Brain microvascular endothelial cell (primary cell): ENCODE measurements around the gene NEU4.

ENCODE experiments used
- DNase-seq: peaks from one replicate; pipeline ENCODE4 v3.0.0-alpha.2; 2020
- H3K27ac ChIP-seq: fragments of 250-450 bp; sonication (Bioruptor Pico); 2 replicates; pipeline ENCODE4 v1.5.1; 2020; ENCODE audit warnings: mild to moderate bottlenecking, moderate library complexity
- H3K27me3 ChIP-seq: fragments of 250-450 bp; sonication (Bioruptor Pico); replicated peaks from 2 replicates; pipeline ENCODE4 v1.5.1; 2020; ENCODE audit warnings: mild to moderate bottlenecking
- H3K36me3 ChIP-seq: fragments of 250-450 bp; sonication (Bioruptor Pico); replicated peaks from 2 replicates; pipeline ENCODE4 v1.5.1; 2020; ENCODE audit warnings: mild to moderate bottlenecking
- H3K4me3 ChIP-seq: 2 replicates; pipeline ENCODE4 v1.5.1; 2011; ENCODE audit warnings: low read depth, mild to moderate bottlenecking, control low read depth, low read length, moderate library complexity
- in situ Hi-C: cut with HindIII; loops from 2 replicates; pipeline ENCODE4 v1.10.0; 2017; ENCODE audit warnings: low sequenced_read_pairs, low pct_ligation_motif_present
- TF ChIP-seq, protein P1 (sequence below): IDR thresholded peaks from 2 replicates; pipeline ENCODE4 v1.5.1; 2011; ENCODE audit warnings: low read depth, mild to moderate bottlenecking, moderate library complexity, low read length, control low read depth, inconsistent platforms; ENCODE audit errors: missing control alignments

NEU4 gene

DNA sequence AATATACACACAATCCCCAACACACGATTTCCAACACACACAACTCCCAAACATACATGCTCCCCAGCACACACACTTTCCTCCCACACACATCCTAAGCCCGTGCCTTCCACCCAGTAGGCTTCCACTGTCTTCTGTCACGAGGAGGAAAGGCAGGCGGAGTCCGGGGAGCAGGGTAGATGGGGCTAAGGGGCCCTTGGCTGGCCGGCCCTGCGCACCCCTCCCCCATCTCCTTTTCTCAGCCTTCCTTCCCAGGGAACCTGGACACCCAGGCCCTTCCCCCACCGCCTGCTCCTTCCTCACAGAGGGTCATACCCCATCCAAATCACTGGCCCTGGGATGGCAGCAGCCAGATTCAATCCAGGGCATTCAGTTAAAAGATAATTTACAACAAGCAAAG is 53.1 kb downstream of the NEU4 start:
- no peak for DNase-seq
- in situ Hi-C loops = no loop called here
- Histone ChIP-seq H3K27me3 (peaks cover 8% of the 10 kb centered on the region), H3K36me3 (no peaks in the 10 kb centered on the region), H3K27ac (no peak overlapping the region), H3K4me3 (no peak overlapping the region)
- TF ChIP-seq, protein P1, sequence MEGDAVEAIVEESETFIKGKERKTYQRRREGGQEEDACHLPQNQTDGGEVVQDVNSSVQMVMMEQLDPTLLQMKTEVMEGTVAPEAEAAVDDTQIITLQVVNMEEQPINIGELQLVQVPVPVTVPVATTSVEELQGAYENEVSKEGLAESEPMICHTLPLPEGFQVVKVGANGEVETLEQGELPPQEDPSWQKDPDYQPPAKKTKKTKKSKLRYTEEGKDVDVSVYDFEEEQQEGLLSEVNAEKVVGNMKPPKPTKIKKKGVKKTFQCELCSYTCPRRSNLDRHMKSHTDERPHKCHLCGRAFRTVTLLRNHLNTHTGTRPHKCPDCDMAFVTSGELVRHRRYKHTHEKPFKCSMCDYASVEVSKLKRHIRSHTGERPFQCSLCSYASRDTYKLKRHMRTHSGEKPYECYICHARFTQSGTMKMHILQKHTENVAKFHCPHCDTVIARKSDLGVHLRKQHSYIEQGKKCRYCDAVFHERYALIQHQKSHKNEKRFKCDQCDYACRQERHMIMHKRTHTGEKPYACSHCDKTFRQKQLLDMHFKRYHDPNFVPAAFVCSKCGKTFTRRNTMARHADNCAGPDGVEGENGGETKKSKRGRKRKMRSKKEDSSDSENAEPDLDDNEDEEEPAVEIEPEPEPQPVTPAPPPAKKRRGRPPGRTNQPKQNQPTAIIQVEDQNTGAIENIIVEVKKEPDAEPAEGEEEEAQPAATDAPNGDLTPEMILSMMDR = no peak

DNA sequence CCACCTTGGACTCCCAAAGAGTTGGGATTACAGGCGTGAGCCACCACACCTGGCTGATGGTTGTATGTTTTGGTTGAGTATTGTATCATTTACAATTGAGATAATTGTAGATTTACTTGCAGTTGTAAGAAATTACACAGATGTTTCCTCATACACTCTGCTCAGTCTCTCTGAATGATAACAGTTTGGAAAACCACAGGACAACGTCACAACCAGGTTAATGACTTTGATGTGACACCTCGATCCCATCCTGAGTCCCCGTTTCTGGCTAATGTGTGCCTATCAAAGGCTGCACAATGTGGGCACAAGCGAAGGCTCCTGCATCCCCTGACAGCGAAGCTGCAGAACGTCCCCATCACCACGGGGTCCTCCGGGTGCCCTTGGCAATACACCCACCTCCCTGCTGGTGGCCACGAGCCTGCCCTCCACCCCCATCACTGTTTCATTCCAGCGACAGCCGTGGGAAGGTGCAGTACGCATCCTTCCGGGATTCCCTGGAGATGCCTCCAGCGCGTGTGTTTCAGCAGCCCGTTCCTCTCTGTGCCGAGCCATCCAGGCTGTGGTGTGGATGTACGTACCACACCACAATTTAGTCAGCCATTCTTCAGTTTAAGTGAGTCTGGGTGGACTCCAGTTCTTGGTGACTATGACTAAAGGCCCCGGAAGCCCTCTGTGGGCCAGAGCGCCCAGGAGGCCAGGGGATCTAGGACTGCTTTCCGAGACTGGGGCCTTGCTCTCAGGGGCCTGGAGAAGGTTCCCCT is 54.0 kb downstream of the NEU4 start:
- DNase-seq = no peak
- TF ChIP-seq, protein P1 = no peak
- Histone ChIP-seq H3K4me3 (no peak overlapping the region), H3K27me3 (peaks cover 12% of the 10 kb centered on the region), H3K27ac (no peak overlapping the region), H3K36me3 (no peaks in the 10 kb centered on the region)
- in situ Hi-C loops = no loop called here

DNA sequence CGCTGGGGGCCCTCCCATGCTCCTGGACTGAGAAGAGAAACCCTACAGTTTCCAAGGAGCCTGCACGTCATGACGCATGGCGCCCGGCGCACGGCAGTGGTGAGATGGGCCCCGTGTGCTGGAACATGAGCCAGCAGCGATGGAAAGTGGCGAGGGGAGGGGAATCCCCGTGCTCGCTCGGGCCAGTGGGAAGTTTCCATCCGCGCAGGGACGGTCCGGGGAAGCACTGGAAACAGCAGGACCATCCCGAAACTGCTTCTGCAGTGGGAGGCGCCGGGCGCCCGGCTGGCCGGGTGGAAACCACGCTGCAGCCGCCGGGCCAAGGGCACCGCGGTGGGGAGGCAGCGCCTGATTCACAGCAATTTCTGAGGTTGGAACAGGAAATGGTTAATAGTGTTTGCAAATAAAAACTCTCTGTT is 54.6 kb downstream of the NEU4 start:
- Histone ChIP-seq H3K4me3 (no peak overlapping the region), H3K27me3 (peaks cover 13% of the 10 kb centered on the region), H3K27ac (no peak overlapping the region), H3K36me3 (no peaks in the 10 kb centered on the region)
- no peak for DNase-seq
- in situ Hi-C loops = no loop called here
- TF ChIP-seq, protein P1 = no peak

DNA sequence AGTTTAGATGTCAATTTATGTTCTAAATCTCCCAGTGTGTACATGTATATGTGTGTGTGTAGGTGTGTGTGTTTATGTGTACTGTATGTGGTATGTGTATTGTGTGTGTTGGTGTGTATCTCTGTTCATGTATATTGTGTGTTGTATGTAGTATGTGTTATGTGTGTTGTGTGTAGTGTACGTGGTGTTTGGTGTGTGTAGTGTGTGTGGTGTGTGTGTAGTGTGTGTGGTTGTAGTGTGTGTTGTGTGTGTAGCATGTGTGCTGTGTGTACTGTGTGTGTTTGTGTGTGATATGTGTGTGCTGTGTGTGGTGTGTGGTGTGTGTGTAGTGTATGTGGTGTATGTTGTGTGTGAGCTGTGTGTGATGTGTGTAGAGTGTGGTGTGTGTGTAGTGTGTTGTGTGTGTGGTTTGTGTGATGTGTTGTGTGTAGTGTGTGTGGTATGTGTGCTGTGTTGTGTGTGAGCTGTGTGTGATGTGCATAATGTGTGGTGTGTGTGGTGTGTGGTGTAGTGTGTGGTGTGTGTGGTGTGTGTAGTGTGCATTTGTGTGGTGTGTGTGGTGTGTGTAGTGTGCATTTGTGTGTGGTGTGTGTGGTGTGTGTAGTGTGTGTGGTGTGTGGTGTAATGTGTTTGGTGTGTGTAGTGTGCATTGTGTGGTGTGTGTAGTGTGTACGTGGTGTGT is 55.3 kb downstream of the NEU4 start:
- TF ChIP-seq, protein P1 = no peak
- H3K27ac ChIP-seq = no peak overlapping the region
- in situ Hi-C loops = no loop called here
- no peak overlapping the region for H3K4me3 ChIP-seq
- no peaks in the 10 kb centered on the region for H3K36me3 ChIP-seq
- peaks cover 13% of the 10 kb centered on the region for H3K27me3 ChIP-seq
- no peak for DNase-seq

DNA sequence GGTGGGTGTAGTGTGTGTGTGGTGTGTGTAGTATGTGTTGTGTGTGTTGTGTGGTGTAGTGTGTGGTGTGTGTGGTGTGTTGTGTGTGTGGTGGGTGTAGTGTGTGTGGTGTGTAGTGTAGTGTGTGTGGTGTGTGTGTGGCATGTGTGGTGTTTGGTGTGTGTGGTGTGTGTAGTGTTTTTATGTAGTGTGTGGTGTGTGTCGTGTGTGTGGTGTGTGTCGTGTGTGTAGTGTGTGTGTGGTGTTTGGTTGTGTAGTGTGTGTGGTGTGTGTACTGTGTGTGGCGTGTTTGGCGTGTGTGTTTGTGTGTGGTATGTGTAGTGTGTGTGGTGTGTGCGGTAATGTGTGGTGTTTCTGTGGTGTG is 55.8 kb downstream of the NEU4 start:
- TF ChIP-seq, protein P1 = no peak
- in situ Hi-C loops = no loop called here
- DNase-seq = no peak

More for the DNA sequence above, 55.8 kb downstream of the NEU4 start:
- H3K4me3 ChIP-seq = no peak overlapping the region
- H3K36me3 ChIP-seq = no peaks in the 10 kb centered on the region
- no peak overlapping the region for H3K27ac ChIP-seq
- peaks cover 13% of the 10 kb centered on the region for H3K27me3 ChIP-seq
